ENCODE measurements around the gene IL18BP. TPM values are rescaled to one million over a fixed set of nuclear protein-coding genes. Genes with fewer than 3 reads are reported as not detected.
A peak's percentile ranks its signal among the peaks of the same experiment; 100 is the strongest.

Gene IL18BP
- total RNA-seq, 1 donor from 2014 or later = 6.2 TPM

GRCh38 chr11:71994786-71995185 is 3.9 kb upstream of the IL18BP start:
- intact Hi-C loops (cut with DNase I) = no loop called here
- no peak for DNase-seq (ENCODE audit: low spot score)

GRCh38 chr11:71995726-71996291 is 2.9 kb upstream of the IL18BP start:
- peak; percentile 55 for DNase-seq (ENCODE audit: low spot score)
- intact Hi-C loops (cut with DNase I) = no loop called here

- DNase-seq (ENCODE audit: low spot score) = no peak
- intact Hi-C loops (cut with DNase I) = no loop called here
Observed at GRCh38 chr11:71996517-71996916, 2.2 kb upstream of the IL18BP start.

GRCh38 chr11:71996946-71997345 is 1.8 kb upstream of the IL18BP start:
- intact Hi-C loops (cut with DNase I) = no loop called here
- DNase-seq (ENCODE audit: low spot score) = peak; percentile 78

GRCh38 chr11:71997594-71997993 is 1.1 kb upstream of the IL18BP start:
- intact Hi-C loops (cut with DNase I) = no loop called here
- DNase-seq (ENCODE audit: low spot score) = no peak

- DNase-seq (ENCODE audit: low spot score) = no peak
- intact Hi-C loops (cut with DNase I) = no loop called here
Observed at GRCh38 chr11:71998061-71998460, 648 bp upstream of the IL18BP start.

- intact Hi-C loops (cut with DNase I) = no loop called here
- no peak for DNase-seq (ENCODE audit: low spot score)
Observed at GRCh38 chr11:71999362-71999761, 653 bp downstream of the IL18BP start.

GRCh38 chr11:71999798-72000197 is 1.1 kb downstream of the IL18BP start:
- intact Hi-C loops (cut with DNase I) = no loop called here
- DNase-seq (ENCODE audit: low spot score) = no peak

GRCh38 chr11:72000202-72000867 is 1.6 kb downstream of the IL18BP start:
- intact Hi-C loops (cut with DNase I) = no loop called here
- no peak for DNase-seq (ENCODE audit: low spot score)

GRCh38 chr11:72001285-72001684 is 2.6 kb downstream of the IL18BP start:
- intact Hi-C loops (cut with DNase I) = no loop called here

GRCh38 chr11:72001834-72002591 is 3.3 kb downstream of the IL18BP start:
- DNase-seq (ENCODE audit: low spot score) = no peak
- intact Hi-C loops (cut with DNase I) = no loop called here

More at GRCh38 chr11:72001285-72001684, 2.6 kb downstream of the IL18BP start:
- no peak for DNase-seq (ENCODE audit: low spot score)

GRCh38 chr11:72002841-72003775 is 4.4 kb downstream of the IL18BP start:
- DNase-seq (ENCODE audit: low spot score) = no peak
- intact Hi-C loops (cut with DNase I) = no loop called here

GRCh38 chr11:72003776-72004171 is 5.1 kb downstream of the IL18BP start:
- DNase-seq (ENCODE audit: low spot score) = no peak
- intact Hi-C loops (cut with DNase I) = no loop called here

- intact Hi-C loops (cut with DNase I) = no loop called here
- DNase-seq (ENCODE audit: low spot score) = no peak
Observed at GRCh38 chr11:72004515-72005346, 6.0 kb downstream of the IL18BP start.

- DNase-seq (ENCODE audit: low spot score) = no peak
- intact Hi-C loops (cut with DNase I) = no loop called here
Observed at GRCh38 chr11:72005347-72006260, 6.9 kb downstream of the IL18BP start.

- intact Hi-C loops (cut with DNase I) = no loop called here
Observed at GRCh38 chr11:72006309-72007088, 7.8 kb downstream of the IL18BP start.

GRCh38 chr11:72007089-72007476 is 8.4 kb downstream of the IL18BP start:
- intact Hi-C loops (cut with DNase I) = no loop called here

More at GRCh38 chr11:72006309-72007088, 7.8 kb downstream of the IL18BP start:
- DNase-seq (ENCODE audit: low spot score) = no peak

More at GRCh38 chr11:72007089-72007476, 8.4 kb downstream of the IL18BP start:
- no peak for DNase-seq (ENCODE audit: low spot score)
